OCI-LY3 (cell line): ENCODE results near the gene DDAH2.

Source experiments
- H2AFZ ChIP-seq: fragments of 200-600, 300-600 bp; shearing (Covaris generic); 2 replicates; pipeline ENCODE4 v1.6.0; 2014; ENCODE audit warnings: antibody characterized with exemption, low read depth, low read length
- H3K27ac ChIP-seq: fragments of 200-600, 300-600 bp; sonication (generic); 2 replicates; pipeline ENCODE4 v1.5.1; 2014; ENCODE audit warnings: mild to moderate bottlenecking, low read length, moderate library complexity, mixed read lengths
- H3K27me3 ChIP-seq: fragments of 200-600, 300-600 bp; sonication (generic); 2 replicates; pipeline ENCODE4 v1.6.1; 2014; ENCODE audit warnings: low read depth, low read length, mixed read lengths
- H3K36me3 ChIP-seq: fragments of 200-600, 300-600 bp; sonication (generic); replicated peaks from 2 replicates; pipeline ENCODE3; 2014; ENCODE audit warnings: low read depth, low read length, mixed read lengths
- H3K4me1 ChIP-seq: fragments of 300-600, 200-600 bp; sonication (generic); 2 replicates; pipeline ENCODE4 v1.6.1; 2014; ENCODE audit warnings: low read length, mixed read lengths
- H3K4me2 ChIP-seq: fragments of 200-600, 300-600 bp; sonication (generic); 2 replicates; pipeline ENCODE4 v1.6.1; 2014; ENCODE audit warnings: low read length, mixed read lengths
- H3K4me3 ChIP-seq: fragments of 300-600, 200-600 bp; sonication (generic); 2 replicates; pipeline ENCODE4 v1.5.1; 2014; ENCODE audit warnings: antibody characterized with exemption, mild to moderate bottlenecking, low read length, moderate library complexity
- H3K79me2 ChIP-seq: fragments of 300-600, 200-600 bp; shearing (Covaris generic); 2 replicates; pipeline ENCODE4 v1.6.1; 2014; ENCODE audit warnings: mild to moderate bottlenecking, low read length, mixed read lengths
- H3K9ac ChIP-seq: fragments of 300-600, 200-600 bp; shearing (Covaris generic); 2 replicates; pipeline ENCODE4 v1.6.0; 2014; ENCODE audit warnings: mild to moderate bottlenecking, low read length, moderate library complexity
- H3K9me3 ChIP-seq: fragments of 200-600, 300-600 bp; shearing (Covaris generic); 2 replicates; pipeline ENCODE4 v1.6.1; 2014; ENCODE audit warnings: low read length, mixed read lengths; ENCODE audit not compliant: insufficient read depth
- H4K20me1 ChIP-seq: fragments of 200-600, 300-600 bp; sonication (generic); 2 replicates; pipeline ENCODE4 v1.6.1; 2016; ENCODE audit warnings: low read length, mixed read lengths; ENCODE audit not compliant: insufficient read depth
- EZH2phosphoT487 ChIP-seq: fragments of 200-600 bp; shearing (Covaris generic); IDR thresholded peaks from 2 replicates; pipeline ENCODE4 v1.6.1; 2018; ENCODE audit warnings: antibody characterized with exemption, mixed run types, low read depth
- TF ChIP-seq, protein P1 (sequence below): fragments of 200-600, 300-600 bp; sonication (generic); IDR thresholded peaks from 2 replicates; pipeline ENCODE4 v1.5.1; 2014; ENCODE audit warnings: antibody characterized with exemption, low read length, low read depth

The DDAH2 gene

DNA sequence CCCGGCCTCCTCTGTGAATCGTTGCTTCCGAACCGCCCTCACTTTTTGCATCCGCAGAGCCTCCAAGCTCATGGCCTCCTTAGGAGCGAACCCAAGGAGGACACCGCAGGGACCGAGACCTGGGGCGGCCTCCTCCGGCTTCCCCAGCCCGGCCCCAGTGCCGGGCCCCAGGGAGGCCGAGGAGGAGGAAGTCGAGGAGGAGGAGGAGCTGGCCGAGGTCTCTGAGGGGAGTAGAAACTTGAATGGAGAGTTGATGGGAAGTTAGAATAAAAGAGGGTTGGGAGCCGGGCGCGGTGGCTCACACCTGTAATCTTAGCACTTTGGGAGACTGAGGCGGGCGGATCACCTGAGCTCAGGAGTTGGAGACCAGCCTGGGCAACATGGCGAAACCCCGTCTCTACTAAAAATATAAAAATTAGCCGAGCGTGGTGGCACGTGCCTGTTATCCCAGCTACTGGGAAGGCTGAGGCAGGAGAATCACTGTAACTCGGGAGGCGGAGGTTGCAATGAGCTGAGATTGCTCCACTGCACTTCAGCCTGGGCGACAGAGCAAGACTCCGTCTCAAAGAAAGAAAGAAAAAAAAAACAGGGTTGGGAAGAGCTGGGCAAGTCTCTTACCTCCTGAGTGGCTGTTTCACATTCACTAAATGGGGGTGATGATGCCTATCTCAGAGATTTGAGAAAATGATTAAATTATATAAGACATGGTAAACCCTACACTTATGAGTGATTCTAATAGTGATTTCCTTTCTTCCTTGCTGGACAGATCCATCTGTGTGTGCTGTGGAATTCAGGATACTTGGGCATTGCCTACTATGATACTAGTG lies 11.5 kb upstream of the DDAH2 start:
- Histone ChIP-seq H3K9me3 (no peaks in the 10 kb centered on the region), H3K9ac (peak overlapping the region; percentile 98), H3K4me1 (peaks cover 31% of the 10 kb centered on the region), H3K36me3 (peaks cover 26% of the 10 kb centered on the region), H2AFZ (no peak overlapping the region), H3K4me2 (peak overlapping the region; percentile 81), H3K4me3 (peak overlapping the region; percentile 98), H3K79me2 (peaks cover 30% of the 10 kb centered on the region), H4K20me1 (no peaks in the 10 kb centered on the region), H3K27me3 (no peaks in the 10 kb centered on the region), H3K27ac (peak overlapping the region; percentile 81)
- TF ChIP-seq, protein P1, sequence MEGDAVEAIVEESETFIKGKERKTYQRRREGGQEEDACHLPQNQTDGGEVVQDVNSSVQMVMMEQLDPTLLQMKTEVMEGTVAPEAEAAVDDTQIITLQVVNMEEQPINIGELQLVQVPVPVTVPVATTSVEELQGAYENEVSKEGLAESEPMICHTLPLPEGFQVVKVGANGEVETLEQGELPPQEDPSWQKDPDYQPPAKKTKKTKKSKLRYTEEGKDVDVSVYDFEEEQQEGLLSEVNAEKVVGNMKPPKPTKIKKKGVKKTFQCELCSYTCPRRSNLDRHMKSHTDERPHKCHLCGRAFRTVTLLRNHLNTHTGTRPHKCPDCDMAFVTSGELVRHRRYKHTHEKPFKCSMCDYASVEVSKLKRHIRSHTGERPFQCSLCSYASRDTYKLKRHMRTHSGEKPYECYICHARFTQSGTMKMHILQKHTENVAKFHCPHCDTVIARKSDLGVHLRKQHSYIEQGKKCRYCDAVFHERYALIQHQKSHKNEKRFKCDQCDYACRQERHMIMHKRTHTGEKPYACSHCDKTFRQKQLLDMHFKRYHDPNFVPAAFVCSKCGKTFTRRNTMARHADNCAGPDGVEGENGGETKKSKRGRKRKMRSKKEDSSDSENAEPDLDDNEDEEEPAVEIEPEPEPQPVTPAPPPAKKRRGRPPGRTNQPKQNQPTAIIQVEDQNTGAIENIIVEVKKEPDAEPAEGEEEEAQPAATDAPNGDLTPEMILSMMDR = no peak
- no peak for TF ChIP-seq EZH2phosphoT487

DNA sequence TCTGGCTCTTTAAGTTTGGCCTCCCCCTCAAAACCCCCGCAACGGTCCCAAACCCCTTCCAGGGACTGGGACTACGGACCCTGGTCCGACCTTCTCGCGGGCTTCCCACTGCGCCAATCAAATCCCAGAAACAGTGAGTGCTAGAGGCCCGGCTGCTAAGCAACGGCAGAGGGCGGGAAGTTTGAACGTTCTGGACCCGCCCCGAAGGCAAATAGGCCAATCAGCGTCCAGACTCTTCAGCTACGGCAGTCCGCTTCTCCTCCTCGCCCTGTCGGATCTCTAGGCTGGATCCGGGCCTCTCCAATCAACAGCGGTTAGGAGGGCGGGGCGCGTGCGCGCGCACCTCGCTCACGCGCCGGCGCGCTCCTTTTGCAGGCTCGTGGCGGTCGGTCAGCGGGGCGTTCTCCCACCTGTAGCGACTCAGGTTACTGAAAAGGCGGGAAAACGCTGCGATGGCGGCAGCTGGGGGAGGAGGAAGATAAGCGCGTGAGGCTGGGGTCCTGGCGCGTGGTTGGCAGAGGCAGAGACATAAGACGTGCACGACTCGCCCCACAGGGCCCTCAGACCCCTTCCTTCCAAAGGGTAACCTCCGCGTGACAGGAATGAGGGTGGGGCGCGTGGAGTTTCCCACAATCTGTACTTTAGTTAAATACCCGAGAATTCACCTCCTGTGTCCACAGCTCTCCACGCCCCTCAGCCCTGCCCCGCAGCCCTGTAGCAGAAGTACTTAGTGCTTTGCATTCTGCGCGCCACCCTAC lies 10.7 kb upstream of the DDAH2 start, which contains the start of gene MSH5:
Gene MSH5 (plus strand): TSS at position 367 of the 758 bp plus-strand sequence. CDS start 462 bp downstream, outside the sequence.
- Histone ChIP-seq H3K9me3 (no peaks in the 10 kb centered on the region), H3K9ac (peak within 1 kb of the TSS; percentile 98), H3K27ac (peak within 1 kb of the TSS; percentile 98), H2AFZ (no peak within 1 kb of the TSS), H3K4me1 (peaks cover 31% of the 10 kb centered on the region), H3K79me2 (peaks cover 37% of the 10 kb centered on the region), H3K27me3 (no peaks in the 10 kb centered on the region), H4K20me1 (no peaks in the 10 kb centered on the region), H3K36me3 (peaks cover 26% of the 10 kb centered on the region), H3K4me3 (peak within 1 kb of the TSS; percentile 98), H3K4me2 (peak within 1 kb of the TSS; percentile 98)
- TF ChIP-seq, protein P1 = no peak
- TF ChIP-seq EZH2phosphoT487 = no peak

DNA sequence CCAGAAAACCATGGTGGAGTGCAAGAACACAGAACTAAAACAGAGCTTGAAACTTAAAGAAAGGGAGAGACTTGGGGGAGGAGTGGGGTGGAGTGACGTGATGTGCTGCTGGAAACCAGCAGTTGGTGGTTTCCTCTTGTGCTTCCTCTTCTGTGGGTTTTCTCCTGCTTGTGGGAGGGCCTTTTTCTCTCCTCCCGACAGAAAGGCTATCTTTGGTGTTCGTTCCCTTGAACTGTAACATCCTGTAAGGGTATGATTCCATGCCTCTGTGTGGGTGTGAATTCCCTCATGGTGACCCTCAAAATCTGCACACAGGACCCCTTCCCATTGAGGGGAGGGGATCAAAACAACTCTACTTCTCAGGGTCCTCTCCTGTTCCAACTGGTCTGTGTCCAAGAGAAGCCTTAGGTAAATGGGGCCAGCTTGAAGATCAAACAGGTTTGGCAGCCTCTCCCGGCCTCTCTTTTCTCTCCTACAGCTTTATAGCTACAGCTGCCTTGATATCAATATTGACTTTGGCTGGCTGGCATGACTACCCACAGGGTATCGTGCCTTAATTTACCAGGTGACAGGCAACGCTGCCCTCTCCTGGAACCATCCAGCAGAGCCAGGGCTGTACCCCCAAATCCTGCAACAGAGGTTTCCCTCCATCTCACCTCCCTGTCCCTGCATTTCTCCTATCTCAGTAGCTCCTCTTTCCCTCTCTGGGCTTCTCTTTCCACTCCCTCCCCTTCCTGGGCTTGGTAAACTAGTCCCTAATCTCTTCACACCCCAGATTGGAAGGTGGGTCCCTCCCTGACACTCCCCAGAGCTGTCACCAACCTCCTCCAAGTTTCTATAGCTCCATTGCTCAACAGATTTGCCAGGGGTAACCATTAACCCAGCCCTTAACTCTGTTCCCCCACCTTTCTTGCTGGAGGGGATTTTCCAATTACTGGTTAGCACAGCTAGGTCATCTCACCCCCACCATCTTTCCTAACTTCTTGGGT lies 9.2 kb upstream of the DDAH2 start:
- peaks cover 8% of the 10 kb centered on the region for H4K20me1 ChIP-seq
- H3K9ac ChIP-seq = peak overlapping the region; percentile 90
- H3K79me2 ChIP-seq = peaks cover 52% of the 10 kb centered on the region
- H3K4me3 ChIP-seq = peak overlapping the region; percentile 78
- H3K27me3 ChIP-seq = no peaks in the 10 kb centered on the region
- no peak overlapping the region for H2AFZ ChIP-seq
- TF ChIP-seq, protein P1 = peak; percentile 27
- TF ChIP-seq EZH2phosphoT487 = no peak
- peaks cover 29% of the 10 kb centered on the region for H3K36me3 ChIP-seq
- peak overlapping the region; percentile 98 for H3K27ac ChIP-seq
- peaks cover 37% of the 10 kb centered on the region for H3K4me1 ChIP-seq
- no peaks in the 10 kb centered on the region for H3K9me3 ChIP-seq
- H3K4me2 ChIP-seq = peak overlapping the region; percentile 98
